Hepatocyte (in vitro differentiated cells): ENCODE data around the gene HOXA11. TPM values are rescaled to one million over a fixed set of nuclear protein-coding genes. Genes with fewer than 3 reads are reported as not detected.
A peak's percentile ranks its signal among the peaks of the same experiment; 100 is the strongest.

Source experiments
- DNase-seq: peaks from one replicate; pipeline ENCODE4 v3.0.0-alpha.2; 2016; ENCODE audit warnings: low spot score
- H2AFZ ChIP-seq: fragments of 200-600 bp; sonication (generic); 2 replicates; pipeline ENCODE4 v1.6.0; 2016; ENCODE audit warnings: antibody characterized with exemption, mild to moderate bottlenecking
- H3K27ac ChIP-seq: fragments of 200-600 bp; sonication (generic); 2 replicates; pipeline ENCODE4 v1.5.1; 2016; ENCODE audit warnings: mild to moderate bottlenecking
- H3K27me3 ChIP-seq: fragments of 200-600 bp; sonication (generic); 2 replicates; pipeline ENCODE4 v1.6.1; 2016
- H3K36me3 ChIP-seq: fragments of 200-600 bp; sonication (generic); replicated peaks from 2 replicates; pipeline ENCODE4 v1.5.1; 2016; ENCODE audit warnings: low read depth; ENCODE audit not compliant: insufficient read depth
- H3K4me1 ChIP-seq: fragments of 200-600 bp; sonication (generic); 2 replicates; pipeline ENCODE4 v1.5.1; 2016; ENCODE audit warnings: mild to moderate bottlenecking, moderate library complexity; ENCODE audit not compliant: insufficient read depth
- H3K4me2 ChIP-seq: fragments of 200-600 bp; sonication (generic); 2 replicates; pipeline ENCODE4 v1.6.0; 2016
- H3K4me3 ChIP-seq: fragments of 200-600 bp; sonication (generic); 2 replicates; pipeline ENCODE4 v1.5.1; 2016; ENCODE audit warnings: mild to moderate bottlenecking
- H3K79me2 ChIP-seq: fragments of 200-600 bp; sonication (generic); 2 replicates; pipeline ENCODE4 v1.6.0; 2017; ENCODE audit warnings: mild to moderate bottlenecking
- H3K9me2 ChIP-seq: fragments of 200-600 bp; sonication (generic); replicated peaks from 2 replicates; pipeline ENCODE4 v1.6.0; 2017; ENCODE audit warnings: mild to moderate bottlenecking; ENCODE audit not compliant: insufficient read depth
- H3K9me3 ChIP-seq: fragments of 200-600 bp; sonication (generic); 2 replicates; pipeline ENCODE4 v1.5.1; 2016; ENCODE audit warnings: low read depth, mild to moderate bottlenecking
- H4K20me1 ChIP-seq: fragments of 200-600 bp; sonication (generic); 2 replicates; pipeline ENCODE4 v1.6.0; 2016; ENCODE audit warnings: mild to moderate bottlenecking; ENCODE audit not compliant: insufficient read depth, poor library complexity, severe bottlenecking
- EZH2 ChIP-seq: fragments of 200-600 bp; sonication (generic); IDR thresholded peaks from 2 replicates; pipeline ENCODE4 v1.6.1; 2016; ENCODE audit warnings: antibody characterized with exemption, mild to moderate bottlenecking, borderline replicate concordance
- EZH2phosphoT487 ChIP-seq: fragments of 200-600 bp; sonication (generic); IDR thresholded peaks from one replicate; pipeline ENCODE4 v1.6.1; 2018; ENCODE audit warnings: antibody characterized with exemption, mild to moderate bottlenecking, low read depth, moderate library complexity; ENCODE audit not compliant: unreplicated experiment, severe bottlenecking
- WGBS: methylation state at CpG from one replicate; pipeline ENCODE4 v1.1.6; 2016; ENCODE audit warnings: low lambda C conversion rate; ENCODE audit errors: missing lambda C conversion rate; 5-methylcytosine and 5-hydroxymethylcytosine counted together
- polyA plus RNA-seq: library from polyadenylated mRNA; unstranded; fragments of >200 nt; fragmentation: Nextera tagmentation; extraction: Ambion mirVana; gene quantifications from 2 replicates; pipeline ENCODE4 v1.2.1, GENCODE V29; 2016
- total RNA-seq: library from RNA; depleted of rRNA; stranded (reverse); fragments of >200 nt; gene quantifications from 2 replicates; pipeline ENCODE4 v1.2.3, GENCODE V29; 2014
- TF ChIP-seq, protein P1 (sequence below): fragments of 200-600 bp; sonication (generic); IDR thresholded peaks from 2 replicates; pipeline ENCODE4 v1.5.1; 2016; ENCODE audit warnings: antibody characterized with exemption, mild to moderate bottlenecking; ENCODE audit not compliant: poor library complexity

The HOXA11 gene
- total and polyA plus RNA-seq, 2 experiments from 2014 or later = 6.4 to 7.6 TPM

DNA sequence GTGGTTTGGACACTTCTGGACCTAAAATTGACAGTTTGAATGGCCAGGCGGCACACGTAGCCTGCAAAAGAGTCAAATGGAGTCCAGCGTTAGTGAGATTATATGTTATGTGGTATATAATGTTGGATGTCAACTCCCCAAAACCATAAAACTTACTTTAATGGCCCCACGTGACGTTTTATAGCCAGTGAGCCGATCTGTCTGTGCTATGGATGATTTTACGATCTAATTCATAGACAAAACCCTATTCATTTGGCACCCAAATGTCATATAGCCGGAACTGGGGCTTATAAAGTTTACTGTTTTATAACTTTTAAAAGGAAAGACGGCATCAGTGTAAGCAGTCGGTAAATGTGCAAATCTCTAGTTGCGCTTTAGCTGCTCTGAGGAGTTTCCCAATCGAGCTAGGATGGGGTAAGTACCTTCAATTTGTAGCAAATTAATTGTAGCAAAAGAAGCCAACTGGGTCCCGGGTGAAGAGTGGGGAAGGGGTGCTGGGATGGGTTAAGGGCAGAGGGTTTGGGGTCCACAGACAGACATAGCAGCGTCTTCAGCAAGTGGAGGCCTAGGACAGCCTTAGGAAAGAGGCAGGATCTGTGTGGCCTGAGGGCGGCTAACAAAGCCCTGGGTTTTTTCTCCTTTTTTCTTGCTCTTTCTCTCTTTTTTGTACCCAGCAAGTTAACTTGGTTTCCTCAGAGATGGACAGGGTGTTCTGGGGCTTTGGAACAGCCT lies 44.7 kb downstream of the HOXA11 start:
- H3K4me2 ChIP-seq = peak overlapping the region; percentile 80

DNA sequence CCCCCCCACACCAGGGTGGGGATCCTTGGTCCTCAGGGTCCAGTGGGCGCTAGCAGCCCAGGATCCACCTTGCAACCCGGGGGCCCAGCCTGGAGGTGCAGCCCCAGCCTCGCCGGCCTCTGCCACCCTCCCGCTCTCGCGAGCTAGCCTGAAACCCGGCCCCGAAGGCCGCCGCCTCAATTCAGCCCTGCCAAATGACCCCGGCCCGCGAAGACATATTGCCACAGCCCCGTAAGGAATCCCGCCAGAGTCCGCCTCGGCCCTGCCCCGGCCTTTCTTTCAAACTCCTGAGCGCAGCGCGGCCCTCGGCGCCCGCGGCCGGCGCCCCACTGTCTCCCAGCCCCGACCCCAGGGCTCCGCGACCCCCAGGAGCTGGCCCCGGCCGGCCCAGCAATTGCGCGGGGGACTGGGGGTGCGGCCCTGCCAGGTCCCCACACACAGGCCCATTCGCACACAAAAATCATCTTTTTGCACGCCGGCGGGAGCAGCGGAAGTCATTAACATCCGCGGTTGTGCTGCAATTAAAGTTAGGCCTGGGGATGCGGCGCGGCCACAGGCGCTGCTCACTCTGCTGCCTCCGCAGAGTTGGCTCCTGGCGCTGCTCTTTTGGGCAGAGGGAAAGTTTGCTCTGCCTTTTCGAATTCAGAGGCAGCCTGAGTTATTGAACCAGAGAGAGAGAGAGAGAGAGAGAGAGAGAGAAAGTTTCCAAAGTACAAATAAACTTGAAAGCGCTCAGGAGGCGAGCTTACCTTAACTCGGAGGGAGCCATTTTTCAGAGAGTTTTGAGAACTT lies 45.5 kb downstream of the HOXA11 start:
- H3K4me3 ChIP-seq = no peak overlapping the region
- TF ChIP-seq, protein P1, sequence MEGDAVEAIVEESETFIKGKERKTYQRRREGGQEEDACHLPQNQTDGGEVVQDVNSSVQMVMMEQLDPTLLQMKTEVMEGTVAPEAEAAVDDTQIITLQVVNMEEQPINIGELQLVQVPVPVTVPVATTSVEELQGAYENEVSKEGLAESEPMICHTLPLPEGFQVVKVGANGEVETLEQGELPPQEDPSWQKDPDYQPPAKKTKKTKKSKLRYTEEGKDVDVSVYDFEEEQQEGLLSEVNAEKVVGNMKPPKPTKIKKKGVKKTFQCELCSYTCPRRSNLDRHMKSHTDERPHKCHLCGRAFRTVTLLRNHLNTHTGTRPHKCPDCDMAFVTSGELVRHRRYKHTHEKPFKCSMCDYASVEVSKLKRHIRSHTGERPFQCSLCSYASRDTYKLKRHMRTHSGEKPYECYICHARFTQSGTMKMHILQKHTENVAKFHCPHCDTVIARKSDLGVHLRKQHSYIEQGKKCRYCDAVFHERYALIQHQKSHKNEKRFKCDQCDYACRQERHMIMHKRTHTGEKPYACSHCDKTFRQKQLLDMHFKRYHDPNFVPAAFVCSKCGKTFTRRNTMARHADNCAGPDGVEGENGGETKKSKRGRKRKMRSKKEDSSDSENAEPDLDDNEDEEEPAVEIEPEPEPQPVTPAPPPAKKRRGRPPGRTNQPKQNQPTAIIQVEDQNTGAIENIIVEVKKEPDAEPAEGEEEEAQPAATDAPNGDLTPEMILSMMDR = no peak
- TF ChIP-seq EZH2 (peak; percentile 93), EZH2phosphoT487 (peak; percentile 10)
- peaks cover 97% of the 10 kb centered on the region for H3K27me3 ChIP-seq
- H3K4me1 ChIP-seq = peaks cover 23% of the 10 kb centered on the region
- no peaks in the 10 kb centered on the region for H3K9me2 ChIP-seq
- peak overlapping the region; percentile 80 for H3K4me2 ChIP-seq
- no peaks in the 10 kb centered on the region for H3K79me2 ChIP-seq
- H2AFZ ChIP-seq = peak overlapping the region; percentile 57
- WGBS = 8% methylated on average over 43 of the region's 53 CpGs
- DNase-seq = no peak
- no peaks in the 10 kb centered on the region for H4K20me1 ChIP-seq
- H3K27ac ChIP-seq = peak overlapping the region; percentile 6
- H3K36me3 ChIP-seq = no peaks in the 10 kb centered on the region
- no peaks in the 10 kb centered on the region for H3K9me3 ChIP-seq

More for the DNA sequence above, 44.7 kb downstream of the HOXA11 start:
- H3K4me1 ChIP-seq = peaks cover 23% of the 10 kb centered on the region
- H3K9me3 ChIP-seq = no peaks in the 10 kb centered on the region
- H3K27ac ChIP-seq = no peak overlapping the region
- TF ChIP-seq, protein P1 = no peak
- TF ChIP-seq EZH2phosphoT487 (peak; percentile 14), EZH2 (peak; percentile 14)
- no peak overlapping the region for H3K4me3 ChIP-seq
- no peaks in the 10 kb centered on the region for H3K79me2 ChIP-seq
- H2AFZ ChIP-seq = no peak overlapping the region
- H3K9me2 ChIP-seq = no peaks in the 10 kb centered on the region
- H3K27me3 ChIP-seq = peaks cover 97% of the 10 kb centered on the region
- DNase-seq = no peak
- H3K36me3 ChIP-seq = no peaks in the 10 kb centered on the region
- no peaks in the 10 kb centered on the region for H4K20me1 ChIP-seq
- WGBS = 30% methylated on average over 15 of the region's 15 CpGs

DNA sequence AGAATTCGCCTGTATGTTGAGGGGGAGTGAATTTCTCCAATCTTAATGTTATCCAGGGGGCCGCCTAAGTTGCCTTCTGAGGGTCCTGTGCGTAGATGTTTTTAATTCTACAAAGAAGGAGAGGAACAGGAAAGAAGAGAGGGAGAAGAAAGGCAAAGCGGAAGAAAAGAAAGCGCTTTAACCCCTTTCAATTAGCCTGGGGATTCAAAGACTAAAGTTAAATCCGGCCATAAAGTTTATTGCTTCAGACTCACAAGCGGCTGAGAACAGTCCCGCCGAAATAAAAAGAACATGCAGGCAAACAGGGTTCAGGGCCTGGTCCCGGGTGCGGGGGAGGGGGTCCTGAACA lies 46.1 kb downstream of the HOXA11 start:
- H3K27me3 ChIP-seq = peaks cover 97% of the 10 kb centered on the region
- no peak overlapping the region for H3K4me3 ChIP-seq
- no peak overlapping the region for H2AFZ ChIP-seq

More for the DNA sequence above, 46.1 kb downstream of the HOXA11 start:
- no peaks in the 10 kb centered on the region for H3K36me3 ChIP-seq
- H3K79me2 ChIP-seq = no peaks in the 10 kb centered on the region
- no peaks in the 10 kb centered on the region for H4K20me1 ChIP-seq
- H3K4me1 ChIP-seq = peaks cover 23% of the 10 kb centered on the region
- no peak for DNase-seq
- no peak overlapping the region for H3K27ac ChIP-seq
- H3K9me3 ChIP-seq = no peaks in the 10 kb centered on the region
- WGBS = 21% methylated on average over 11 of the region's 11 CpGs
- no peaks in the 10 kb centered on the region for H3K9me2 ChIP-seq
- peak overlapping the region; percentile 80 for H3K4me2 ChIP-seq
- TF ChIP-seq EZH2phosphoT487 (no peak), EZH2 (no peak)
- TF ChIP-seq, protein P1 = no peak
